Measurements from ENCODE around the gene CKLF. TPM values are rescaled to one million over a fixed set of nuclear protein-coding genes. Genes with fewer than 3 reads are reported as not detected.

Gene CKLF, protein sequence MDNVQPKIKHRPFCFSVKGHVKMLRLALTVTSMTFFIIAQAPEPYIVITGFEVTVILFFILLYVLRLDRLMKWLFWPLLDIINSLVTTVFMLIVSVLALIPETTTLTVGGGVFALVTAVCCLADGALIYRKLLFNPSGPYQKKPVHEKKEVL
- 51.6 TPM for polyA plus RNA-seq (2012; ENCODE audit: insufficient read length, low read depth)

DNA sequence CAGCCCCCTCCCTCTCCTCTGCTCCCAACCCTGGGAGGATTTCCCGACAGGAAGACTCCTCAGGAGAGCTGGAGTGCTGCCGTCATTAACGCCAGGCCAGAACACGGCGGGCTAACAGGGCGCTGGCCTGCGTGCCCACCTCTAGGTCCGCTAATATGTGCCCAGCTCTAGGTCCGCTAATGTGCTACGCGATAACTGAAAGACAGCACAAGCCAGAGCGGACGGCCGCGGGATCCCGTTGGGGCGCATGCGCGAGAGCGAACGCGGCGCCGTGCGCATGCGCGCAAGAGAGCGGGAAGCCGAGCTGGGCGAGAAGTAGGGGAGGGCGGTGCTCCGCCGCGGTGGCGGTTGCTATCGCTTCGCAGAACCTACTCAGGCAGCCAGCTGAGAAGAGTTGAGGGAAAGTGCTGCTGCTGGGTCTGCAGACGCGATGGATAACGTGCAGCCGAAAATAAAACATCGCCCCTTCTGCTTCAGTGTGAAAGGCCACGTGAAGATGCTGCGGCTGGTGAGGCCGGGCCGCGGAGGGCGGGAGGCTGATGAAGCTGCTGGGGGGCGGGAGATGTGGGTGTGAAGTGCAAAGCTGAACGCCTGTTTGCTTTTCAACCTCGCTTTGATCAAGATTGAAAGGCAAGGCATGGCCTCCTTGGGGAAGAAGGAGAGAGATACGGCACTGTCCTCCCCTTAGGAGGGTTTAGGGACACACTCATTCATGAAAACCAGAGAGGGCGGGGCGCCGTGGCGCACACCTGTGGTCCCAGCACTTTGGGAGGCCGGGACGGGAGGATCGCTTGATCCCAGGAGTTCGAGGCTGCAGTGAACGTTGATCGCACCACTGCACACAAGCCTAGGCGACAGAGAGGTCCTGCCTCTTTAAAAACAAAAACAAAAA is at the start of gene CKLF:
Gene CKLF, plus strand, starts transcription at position 291 of the 892 bp plus-strand sequence. Its CDS starts 140 bp downstream, at position 431.
- TF ChIP-seq SIN3A (IDR thresholded peaks at IDR 0.05; ENCODE audit: borderline replicate concordance, insufficient read depth, low read length) (no peak), POLR2AphosphoS5 (IDR thresholded peaks at IDR 0.05; ENCODE audit: low read depth, low read length) (peak; percentile 88), TAF1 (IDR thresholded peaks at IDR 0.05; ENCODE audit: borderline replicate concordance, insufficient read depth, low read length) (peak; percentile 80; the same call in 1 of the 2 replicates), FOXP2 (optimal IDR thresholded peaks at IDR 0.05; ENCODE audit: borderline replicate concordance, extremely low read depth, extremely low read length, insufficient read depth) (no peak)
- TF ChIP-seq, protein P1, sequence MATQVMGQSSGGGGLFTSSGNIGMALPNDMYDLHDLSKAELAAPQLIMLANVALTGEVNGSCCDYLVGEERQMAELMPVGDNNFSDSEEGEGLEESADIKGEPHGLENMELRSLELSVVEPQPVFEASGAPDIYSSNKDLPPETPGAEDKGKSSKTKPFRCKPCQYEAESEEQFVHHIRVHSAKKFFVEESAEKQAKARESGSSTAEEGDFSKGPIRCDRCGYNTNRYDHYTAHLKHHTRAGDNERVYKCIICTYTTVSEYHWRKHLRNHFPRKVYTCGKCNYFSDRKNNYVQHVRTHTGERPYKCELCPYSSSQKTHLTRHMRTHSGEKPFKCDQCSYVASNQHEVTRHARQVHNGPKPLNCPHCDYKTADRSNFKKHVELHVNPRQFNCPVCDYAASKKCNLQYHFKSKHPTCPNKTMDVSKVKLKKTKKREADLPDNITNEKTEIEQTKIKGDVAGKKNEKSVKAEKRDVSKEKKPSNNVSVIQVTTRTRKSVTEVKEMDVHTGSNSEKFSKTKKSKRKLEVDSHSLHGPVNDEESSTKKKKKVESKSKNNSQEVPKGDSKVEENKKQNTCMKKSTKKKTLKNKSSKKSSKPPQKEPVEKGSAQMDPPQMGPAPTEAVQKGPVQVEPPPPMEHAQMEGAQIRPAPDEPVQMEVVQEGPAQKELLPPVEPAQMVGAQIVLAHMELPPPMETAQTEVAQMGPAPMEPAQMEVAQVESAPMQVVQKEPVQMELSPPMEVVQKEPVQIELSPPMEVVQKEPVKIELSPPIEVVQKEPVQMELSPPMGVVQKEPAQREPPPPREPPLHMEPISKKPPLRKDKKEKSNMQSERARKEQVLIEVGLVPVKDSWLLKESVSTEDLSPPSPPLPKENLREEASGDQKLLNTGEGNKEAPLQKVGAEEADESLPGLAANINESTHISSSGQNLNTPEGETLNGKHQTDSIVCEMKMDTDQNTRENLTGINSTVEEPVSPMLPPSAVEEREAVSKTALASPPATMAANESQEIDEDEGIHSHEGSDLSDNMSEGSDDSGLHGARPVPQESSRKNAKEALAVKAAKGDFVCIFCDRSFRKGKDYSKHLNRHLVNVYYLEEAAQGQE (IDR thresholded peaks at IDR 0.05; ENCODE audit: insufficient read depth in 1 of 2, low read depth in 2 of 2, low read length in 2 of 2): 0 out of 4 replicates have a peak, but pooled peaks of 1 of the 2 experiments have one; percentile 51

DNA sequence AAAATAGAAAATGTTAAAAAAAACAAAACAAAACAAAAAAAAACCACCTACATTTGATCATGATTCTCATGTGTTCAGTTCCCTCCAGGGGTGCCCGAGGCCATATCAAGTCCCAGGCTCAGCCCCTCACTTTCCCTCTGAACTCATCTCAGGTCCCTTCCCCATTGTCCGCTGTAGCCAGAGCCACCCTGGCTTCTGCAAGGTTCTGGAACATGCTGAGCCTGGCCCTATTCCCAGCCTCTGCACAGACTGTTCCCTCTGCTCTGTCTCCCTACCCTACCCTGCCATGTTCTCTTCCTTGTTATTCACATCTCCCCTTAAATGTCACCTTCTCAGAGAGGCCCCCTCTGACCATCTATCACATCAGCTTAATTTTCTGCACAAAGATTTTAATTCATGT is 49.3 kb upstream of the CKLF start:
- TF ChIP-seq FOXP2 (optimal IDR thresholded peaks at IDR 0.05; ENCODE audit: borderline replicate concordance, extremely low read depth, extremely low read length, insufficient read depth) (no peak), TAF1 (IDR thresholded peaks at IDR 0.05; ENCODE audit: borderline replicate concordance, insufficient read depth, low read length) (no peak), SIN3A (IDR thresholded peaks at IDR 0.05; ENCODE audit: borderline replicate concordance, insufficient read depth, low read length) (no peak), POLR2AphosphoS5 (IDR thresholded peaks at IDR 0.05; ENCODE audit: low read depth, low read length) (no peak)
- TF ChIP-seq, protein P1 (IDR thresholded peaks at IDR 0.05; ENCODE audit: insufficient read depth in 1 of 2, low read depth in 2 of 2, low read length in 2 of 2): no peak

DNA sequence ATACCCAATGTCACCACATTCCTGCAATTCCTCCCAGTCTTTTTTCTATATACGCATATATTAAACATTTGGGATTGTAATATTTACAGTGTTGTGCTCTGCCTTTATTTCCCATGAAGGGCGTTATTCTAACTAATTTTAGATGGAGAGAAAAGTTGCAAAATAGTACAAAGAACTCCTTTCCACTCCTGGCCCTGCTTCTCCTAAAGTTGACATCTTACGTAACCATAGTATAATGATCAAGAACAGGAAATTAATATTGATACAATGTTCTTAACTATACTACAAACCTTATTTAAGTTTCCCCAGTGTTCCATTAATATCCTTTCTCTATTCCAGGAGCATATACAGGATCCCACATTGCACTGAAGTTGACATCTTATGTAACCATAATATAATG is 48.8 kb upstream of the CKLF start:
- no peak for TF ChIP-seq SIN3A (IDR thresholded peaks at IDR 0.05; ENCODE audit: borderline replicate concordance, insufficient read depth, low read length)
- no peak for TF ChIP-seq POLR2AphosphoS5 (IDR thresholded peaks at IDR 0.05; ENCODE audit: low read depth, low read length)
- TF ChIP-seq FOXP2 (optimal IDR thresholded peaks at IDR 0.05; ENCODE audit: borderline replicate concordance, extremely low read depth, extremely low read length, insufficient read depth): no peak
- TF ChIP-seq TAF1 (IDR thresholded peaks at IDR 0.05; ENCODE audit: borderline replicate concordance, insufficient read depth, low read length): no peak
- TF ChIP-seq, protein P1 (IDR thresholded peaks at IDR 0.05; ENCODE audit: insufficient read depth in 1 of 2, low read depth in 2 of 2, low read length in 2 of 2): no peak

DNA sequence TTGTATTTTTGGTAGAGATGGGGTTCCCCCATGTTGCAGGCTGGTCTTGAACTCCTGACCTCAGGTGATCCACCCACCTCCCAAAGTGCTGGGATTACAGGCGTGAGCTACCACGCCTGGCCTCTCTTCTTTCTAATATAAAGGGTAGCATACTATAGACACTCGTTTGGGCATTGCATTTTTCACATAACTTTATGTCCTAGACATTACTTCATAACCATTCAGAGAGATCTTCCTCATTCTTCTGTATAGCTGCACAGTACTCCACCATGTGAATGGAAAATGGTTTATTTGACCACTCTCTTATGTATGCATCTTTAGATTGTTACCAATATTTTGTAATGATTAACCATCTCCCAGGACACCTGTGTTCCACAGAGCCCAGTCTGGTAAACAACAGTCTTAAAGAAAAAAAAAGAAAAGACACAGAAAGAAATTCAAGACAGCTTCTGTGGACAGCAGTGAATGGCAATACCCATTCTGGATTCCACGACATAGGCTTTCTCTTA is 44.6 kb upstream of the CKLF start:
- TF ChIP-seq FOXP2 (optimal IDR thresholded peaks at IDR 0.05; ENCODE audit: borderline replicate concordance, extremely low read depth, extremely low read length, insufficient read depth) (no peak), POLR2AphosphoS5 (IDR thresholded peaks at IDR 0.05; ENCODE audit: low read depth, low read length) (no peak), TAF1 (IDR thresholded peaks at IDR 0.05; ENCODE audit: borderline replicate concordance, insufficient read depth, low read length) (no peak)

DNA sequence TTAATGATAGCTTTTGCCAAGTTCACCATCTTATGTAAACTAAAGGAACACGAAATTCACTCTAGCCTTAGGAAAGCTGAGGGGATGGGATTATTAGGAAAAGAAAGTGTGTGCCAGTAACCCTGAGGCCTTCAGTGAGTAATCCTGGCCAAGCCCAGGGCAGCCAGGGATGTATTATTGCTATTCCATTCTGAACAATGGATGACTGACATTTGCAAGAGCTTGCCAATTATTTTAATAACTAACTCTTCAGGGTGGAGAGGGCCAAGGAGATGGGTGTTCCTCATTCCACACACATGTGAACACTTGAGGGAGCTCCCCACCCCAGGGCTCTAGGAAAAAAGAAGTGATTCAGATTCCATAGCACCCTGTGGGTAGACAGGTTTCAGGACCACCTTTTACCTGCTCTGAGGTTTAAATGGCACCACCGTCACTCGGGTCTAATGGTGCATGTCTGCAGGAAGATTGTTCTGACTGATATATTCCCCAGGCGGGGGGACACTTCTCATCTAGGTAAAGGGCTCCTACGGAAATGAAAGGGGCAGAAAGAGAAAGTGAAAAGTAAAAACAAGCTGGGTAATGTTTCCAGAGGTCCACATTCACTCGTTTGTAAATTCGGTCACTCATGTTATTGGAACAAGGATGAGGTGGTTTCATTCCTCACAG is 44.0 kb upstream of the CKLF start:
- no peak for TF ChIP-seq SIN3A (IDR thresholded peaks at IDR 0.05; ENCODE audit: borderline replicate concordance, insufficient read depth, low read length)
- no peak for TF ChIP-seq POLR2AphosphoS5 (IDR thresholded peaks at IDR 0.05; ENCODE audit: low read depth, low read length)
- TF ChIP-seq, protein P1 (IDR thresholded peaks at IDR 0.05; ENCODE audit: insufficient read depth in 1 of 2, low read depth in 2 of 2, low read length in 2 of 2): no peak
- TF ChIP-seq TAF1 (IDR thresholded peaks at IDR 0.05; ENCODE audit: borderline replicate concordance, insufficient read depth, low read length): no peak
- no peak for TF ChIP-seq FOXP2 (optimal IDR thresholded peaks at IDR 0.05; ENCODE audit: borderline replicate concordance, extremely low read depth, extremely low read length, insufficient read depth)
